H7 (cell line): ENCODE measurements around the gene TUBGCP2. TPM values are rescaled to one million over a fixed set of nuclear protein-coding genes. Genes with fewer than 3 reads are reported as not detected.
A peak's percentile ranks its signal among the peaks of the same experiment; 100 is the strongest.

Source experiments
- DNase-seq: peaks from one replicate; pipeline ENCODE4 v3.0.0; 2012
- H3K27me3 ChIP-seq: 2 replicates; pipeline ENCODE4 v1.6.0; 2011; ENCODE audit warnings: mild to moderate bottlenecking, low read length; ENCODE audit not compliant: control insufficient read depth, insufficient read depth
- H3K36me3 ChIP-seq: replicated peaks from 2 replicates; pipeline ENCODE4 v1.5.1; 2011; ENCODE audit warnings: low read length; ENCODE audit not compliant: control insufficient read depth, insufficient read depth
- H3K4me3 ChIP-seq: 2 replicates; pipeline ENCODE4 v1.5.1; 2011; ENCODE audit warnings: low read depth, mild to moderate bottlenecking, control low read depth, low read length, moderate library complexity; ENCODE audit not compliant: insufficient read depth
- total RNA-seq: library from RNA; depleted of rRNA; stranded (reverse); fragments of >200 nt; shearing (Covaris generic); gene quantifications from 2 replicates; pipeline ENCODE4 v1.2.3, GENCODE V29; 2014

The TUBGCP2 gene
- total RNA-seq, 1 experiment from 2014 or later, result 47.1 TPM

DNA sequence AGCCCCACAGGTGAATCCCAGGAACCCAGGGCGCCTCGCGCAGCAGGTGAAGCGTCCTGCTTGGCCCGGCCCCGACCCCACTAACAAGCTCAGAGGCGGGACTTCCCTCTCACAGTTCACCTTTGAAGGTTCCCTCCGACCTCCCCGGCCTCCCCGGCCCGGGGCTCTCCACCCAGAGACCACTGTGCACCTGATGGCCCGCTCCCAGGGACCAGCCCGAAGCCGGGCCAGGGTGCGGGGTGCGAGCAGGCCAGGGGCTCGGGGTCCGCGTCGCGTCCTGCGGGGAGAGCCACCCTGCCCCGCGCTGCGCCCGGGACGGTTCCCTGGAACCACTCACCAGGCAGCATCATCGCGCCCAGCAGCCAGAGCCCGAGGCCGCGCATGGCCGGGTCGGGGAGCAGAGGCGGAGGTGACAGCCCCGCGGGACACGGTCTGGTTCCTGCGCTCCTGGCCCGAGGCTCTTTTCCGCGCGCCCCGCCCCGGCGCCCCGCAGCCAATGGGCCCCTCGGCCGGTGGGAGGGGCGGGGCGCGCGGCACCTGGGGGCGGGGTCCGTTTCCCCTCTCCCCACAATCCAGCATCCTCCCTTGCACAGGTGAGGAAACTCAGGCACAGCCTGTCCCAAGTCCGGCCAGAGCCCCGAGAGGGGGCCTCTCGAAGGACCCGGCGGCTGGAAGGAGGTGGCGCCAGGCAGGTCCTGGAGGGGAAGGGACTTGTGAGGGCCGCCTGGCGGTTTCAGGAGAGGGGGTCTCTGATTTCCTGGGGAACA is 32.1 kb downstream of the TUBGCP2 start, which contains the start of gene ADAM8:
ADAM8 (minus strand) TSS at position 434 of the 767 bp plus-strand sequence; CDS start at position 383, 51 bp downstream.
- H3K27me3 ChIP-seq, result peaks cover 8% of the 10 kb centered on the region
- peak within 1 kb of the TSS; percentile 39 for H3K4me3 ChIP-seq
- DNase-seq, result peak; percentile 100
- H3K36me3 ChIP-seq, result peaks cover 3% of the 10 kb centered on the region

DNA sequence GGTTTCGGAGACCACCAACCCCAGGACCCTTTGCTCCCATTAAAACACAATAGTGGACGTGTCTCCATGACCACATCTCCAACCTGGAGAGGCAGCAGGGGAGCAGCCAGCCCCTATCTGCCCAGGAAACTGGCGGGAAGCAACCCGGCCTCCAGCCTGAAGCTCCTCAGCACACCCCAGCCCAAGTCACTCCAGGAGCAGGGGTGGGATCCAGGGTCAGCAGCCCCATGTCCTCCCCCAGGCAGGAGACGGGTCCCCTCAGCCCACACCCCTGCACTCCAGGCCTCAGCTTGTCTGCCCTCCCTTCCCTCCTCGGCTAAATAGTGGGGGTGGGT is 32.6 kb downstream of the TUBGCP2 start:
- peak; percentile 83 for DNase-seq
- peaks cover 3% of the 10 kb centered on the region for H3K36me3 ChIP-seq
- peaks cover 8% of the 10 kb centered on the region for H3K27me3 ChIP-seq
- H3K4me3 ChIP-seq, result peak overlapping the region; percentile 39; the same call in 1 of the 2 replicates

DNA sequence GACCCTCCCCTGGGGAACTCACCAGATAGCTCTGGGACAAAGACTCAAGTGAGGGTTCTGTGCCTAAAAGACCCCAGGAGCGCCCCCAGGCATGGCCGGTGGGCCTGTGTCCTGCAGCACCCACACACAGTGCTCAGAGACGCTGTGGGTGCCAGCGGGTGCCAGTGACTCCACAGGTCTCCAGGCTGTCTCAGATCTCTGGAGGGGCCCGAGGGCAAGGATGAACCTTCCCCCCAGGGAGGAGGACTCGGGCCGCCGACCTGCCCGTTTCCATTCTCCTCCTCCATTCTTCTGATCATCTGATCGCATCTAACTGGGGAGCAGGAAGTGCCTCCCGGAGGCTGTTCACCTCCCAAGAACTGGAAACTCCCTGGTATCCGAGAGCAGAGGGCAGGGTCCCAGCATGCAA is 33.0 kb downstream of the TUBGCP2 start:
- Histone ChIP-seq H3K36me3 (peaks cover 3% of the 10 kb centered on the region), H3K4me3 (no peak overlapping the region), H3K27me3 (peaks cover 8% of the 10 kb centered on the region)
- peak; percentile 82 for DNase-seq

DNA sequence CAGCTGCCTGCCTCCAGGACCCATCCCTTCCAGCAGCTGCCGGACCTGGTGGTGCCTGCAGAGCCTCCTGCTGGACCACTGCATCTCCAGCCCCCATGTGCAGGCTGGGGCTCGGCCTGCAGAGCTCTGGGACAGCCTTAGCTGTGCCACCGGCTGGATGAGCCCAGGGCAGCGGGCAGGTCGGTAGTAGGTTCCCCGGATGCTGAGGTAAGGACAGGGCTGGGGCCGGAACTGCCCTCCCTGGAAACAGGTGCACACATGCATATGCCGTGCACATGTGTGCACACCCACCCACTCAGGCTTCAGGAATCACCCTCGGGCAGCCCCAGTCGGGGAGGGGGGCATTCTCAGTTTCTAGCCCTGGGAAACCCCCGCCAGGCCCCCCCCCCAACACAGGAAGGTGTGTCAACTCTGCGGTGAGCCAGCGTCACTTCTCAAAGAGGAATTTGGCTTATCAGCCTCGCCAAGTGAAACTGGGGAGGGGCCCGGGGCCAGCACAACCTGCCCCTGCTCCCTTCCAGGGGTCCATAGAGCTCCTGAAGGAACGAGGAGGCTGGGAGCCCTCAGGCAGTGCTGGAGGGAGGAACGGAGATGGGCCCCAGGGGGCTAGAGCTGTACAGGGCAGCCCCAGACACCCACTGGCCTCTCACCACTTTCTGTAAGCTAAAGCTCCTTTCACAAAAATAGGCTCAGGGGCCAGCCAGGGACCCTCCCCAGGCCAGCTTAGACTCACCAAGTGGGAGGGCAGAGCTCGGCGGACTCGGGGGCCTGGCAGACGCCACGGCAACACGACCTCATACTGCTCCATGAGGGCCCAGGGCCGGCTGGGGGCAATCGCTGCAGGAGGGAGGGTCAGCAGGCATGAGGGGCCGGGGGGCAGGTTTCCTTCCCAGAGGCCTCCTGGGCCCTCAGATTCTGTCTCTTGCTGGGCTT is 33.7 kb downstream of the TUBGCP2 start:
- peaks cover 3% of the 10 kb centered on the region for H3K36me3 ChIP-seq
- DNase-seq, result no peak
- peaks cover 8% of the 10 kb centered on the region for H3K27me3 ChIP-seq
- H3K4me3 ChIP-seq, result no peak overlapping the region

DNA sequence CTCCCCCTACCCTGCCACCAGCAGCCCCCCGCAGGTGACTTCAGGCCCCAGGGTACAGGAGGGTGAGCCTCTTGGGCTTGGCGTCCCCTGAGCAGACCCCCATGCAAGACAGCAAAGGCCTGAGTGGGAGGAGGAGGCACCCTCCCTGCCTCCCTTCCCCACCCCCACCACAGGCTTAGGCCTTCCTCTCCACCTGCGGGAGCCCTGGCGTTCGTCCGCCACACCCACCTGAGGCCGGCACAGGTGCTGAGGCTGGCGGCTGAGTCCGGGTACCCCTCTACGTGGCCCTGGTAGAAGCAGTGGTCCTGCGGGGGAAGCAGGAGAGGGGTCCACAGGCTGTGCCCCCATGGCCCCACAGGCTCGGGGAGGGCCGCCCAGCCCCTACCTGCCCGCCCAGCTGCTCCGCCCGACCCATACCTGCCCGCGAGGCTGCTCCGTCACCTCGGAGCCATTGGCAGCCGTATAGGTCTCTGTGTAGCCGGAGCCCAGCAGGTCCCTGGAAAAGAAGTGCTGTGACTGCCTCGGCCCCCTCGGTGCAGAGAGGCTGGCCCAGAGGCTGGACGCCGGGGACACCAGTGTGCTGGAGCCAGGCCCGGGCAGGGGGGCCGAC is 35.0 kb downstream of the TUBGCP2 start:
- no peak for DNase-seq
- no peak overlapping the region for H3K4me3 ChIP-seq
- no peaks in the 10 kb centered on the region for H3K36me3 ChIP-seq
- H3K27me3 ChIP-seq, result peaks cover 8% of the 10 kb centered on the region

DNA sequence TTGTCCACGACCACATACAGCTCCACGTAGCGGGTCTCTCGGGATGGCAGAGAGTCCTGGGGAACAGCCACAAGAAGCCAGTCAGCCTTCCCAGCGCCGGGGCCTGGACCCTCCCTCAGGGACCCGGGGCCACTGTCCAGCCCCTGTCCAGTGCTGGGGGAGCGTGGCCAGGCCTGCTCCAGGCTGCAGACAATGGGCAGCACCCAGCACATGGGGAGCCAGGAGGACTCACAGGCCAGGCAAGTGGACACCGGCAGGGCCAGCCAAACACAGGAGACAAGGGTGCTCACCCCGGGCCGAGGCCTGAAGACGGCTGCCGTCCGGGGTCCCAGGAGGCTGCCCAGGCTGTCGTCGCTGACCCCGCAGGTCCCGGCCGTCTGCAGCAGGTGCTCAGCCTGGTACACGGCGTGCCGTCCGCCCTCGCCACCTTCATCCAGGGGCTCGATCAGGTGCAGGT is 35.7 kb downstream of the TUBGCP2 start:
- Histone ChIP-seq H3K27me3 (peaks cover 8% of the 10 kb centered on the region), H3K4me3 (no peak overlapping the region), H3K36me3 (no peaks in the 10 kb centered on the region)
- DNase-seq, result no peak

DNA sequence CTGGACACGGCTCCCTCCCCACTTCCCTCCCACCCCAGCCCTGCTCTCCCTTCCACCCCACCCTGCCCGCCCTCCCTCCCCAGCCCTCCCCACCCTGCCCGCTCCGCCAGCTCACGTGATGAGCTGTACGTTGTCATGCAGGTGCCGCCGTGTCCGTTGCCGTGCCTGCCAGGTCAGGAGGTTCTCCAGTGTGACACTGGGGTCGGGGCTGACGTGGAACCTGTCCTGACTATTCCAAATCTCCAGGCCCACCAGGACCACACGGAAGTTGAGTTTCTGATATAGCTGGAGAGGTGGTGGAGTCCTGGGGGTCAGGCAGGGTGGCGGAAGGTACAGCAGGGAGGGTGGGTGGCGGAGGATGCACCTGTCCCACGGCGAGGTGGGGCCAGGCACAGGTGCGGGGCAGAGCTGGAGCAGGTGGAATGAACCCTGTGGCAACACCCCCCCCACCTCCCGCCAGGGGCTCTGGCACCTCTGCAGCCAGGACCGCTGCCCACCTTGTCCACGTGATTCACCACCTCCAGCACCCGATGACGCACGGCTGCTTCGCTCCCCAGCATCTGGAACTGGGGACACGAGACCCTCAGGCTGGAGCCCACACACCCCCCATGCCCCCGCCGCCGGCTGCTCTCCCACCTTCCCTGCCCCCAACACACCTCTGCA is 36.2 kb downstream of the TUBGCP2 start:
- Histone ChIP-seq H3K4me3 (no peak overlapping the region), H3K27me3 (peaks cover 8% of the 10 kb centered on the region), H3K36me3 (no peaks in the 10 kb centered on the region)
- no peak for DNase-seq

DNA sequence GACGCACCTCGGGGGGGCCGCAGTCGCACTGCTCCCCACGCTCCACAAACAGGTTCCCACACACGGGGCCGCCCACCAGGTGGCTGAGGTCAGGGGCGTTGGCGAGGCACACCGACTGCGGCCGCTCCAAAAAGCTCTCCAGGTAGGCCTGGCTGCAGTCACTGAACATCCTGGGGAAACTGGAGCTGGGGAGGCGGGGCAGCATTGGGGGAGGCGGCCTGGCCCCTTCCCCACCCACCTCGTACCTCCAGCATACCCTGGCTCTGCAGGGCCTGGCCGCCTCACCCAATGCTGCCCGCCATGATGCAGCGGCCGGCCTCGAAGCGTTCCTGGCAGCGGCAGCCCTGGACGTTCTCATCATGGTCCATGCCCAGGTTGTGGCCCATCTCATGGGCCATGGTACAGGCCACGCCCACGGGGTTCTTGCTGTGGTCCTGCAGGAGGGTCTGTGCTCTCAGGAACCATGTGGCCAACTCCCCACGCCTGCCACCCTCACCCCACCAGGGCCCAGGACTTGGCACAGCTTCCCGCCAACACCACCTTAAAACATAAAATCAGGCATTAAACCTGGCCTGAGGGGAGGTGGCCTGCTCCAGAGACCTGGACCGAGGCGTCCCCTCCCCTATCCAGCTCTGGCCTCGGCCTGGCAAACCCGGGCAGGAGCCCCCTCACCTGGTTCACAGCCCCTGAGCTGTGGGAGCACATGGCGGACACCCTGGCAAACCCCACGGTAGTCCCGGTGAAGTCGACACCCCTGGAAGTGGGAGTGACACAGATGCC is 37.0 kb downstream of the TUBGCP2 start:
- Histone ChIP-seq H3K4me3 (no peak overlapping the region), H3K27me3 (peaks cover 8% of the 10 kb centered on the region), H3K36me3 (no peaks in the 10 kb centered on the region)
- peak; percentile 91 for DNase-seq

DNA sequence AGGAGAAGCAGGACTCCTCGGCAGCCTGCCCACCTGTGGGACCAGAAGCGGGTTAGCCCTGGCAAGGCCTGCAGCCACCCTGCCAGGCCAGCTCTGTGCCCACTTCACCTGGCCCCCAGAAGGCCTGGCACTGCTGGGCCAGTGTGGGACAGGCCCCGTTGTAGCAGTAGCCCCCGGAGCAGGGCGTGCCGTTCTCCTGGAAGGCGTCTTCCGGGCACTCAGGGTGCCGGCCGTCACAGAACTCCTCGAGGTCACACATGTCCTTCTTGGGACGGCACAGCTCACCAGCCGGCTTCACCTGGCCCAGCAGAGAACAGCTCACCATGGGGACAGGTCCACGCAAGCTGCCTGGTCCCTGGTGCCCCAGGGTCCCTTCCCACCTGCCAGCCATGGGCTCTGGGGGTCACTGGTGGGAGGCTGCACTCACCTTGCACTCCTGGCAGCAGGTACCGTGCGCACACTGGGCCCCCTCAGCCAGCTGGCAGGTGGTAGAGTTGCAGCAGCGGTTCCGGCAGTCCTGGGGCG is 37.8 kb downstream of the TUBGCP2 start:
- no peaks in the 10 kb centered on the region for H3K36me3 ChIP-seq
- H3K27me3 ChIP-seq, result no peaks in the 10 kb centered on the region
- DNase-seq, result no peak
- no peak overlapping the region for H3K4me3 ChIP-seq

DNA sequence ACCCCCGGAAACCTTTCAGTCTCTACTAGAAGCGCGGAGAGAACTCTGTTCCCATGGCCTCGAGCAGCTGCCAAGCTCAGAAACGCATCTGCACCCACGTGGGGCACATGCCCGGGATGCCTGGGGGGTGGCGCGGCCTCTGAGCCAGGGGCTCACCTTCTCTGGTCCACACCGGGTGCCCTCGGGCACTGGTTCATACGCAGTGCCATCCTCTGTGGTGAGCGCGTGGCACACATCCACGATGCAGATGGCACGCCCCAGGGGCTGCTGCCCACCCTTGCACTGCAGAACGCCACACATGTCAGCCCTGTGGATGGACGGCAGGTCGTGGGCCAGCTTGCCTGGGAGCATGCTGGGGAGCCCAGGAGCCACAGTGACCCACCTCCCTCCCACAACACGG is 38.5 kb downstream of the TUBGCP2 start:
- Histone ChIP-seq H3K4me3 (no peak overlapping the region), H3K36me3 (no peaks in the 10 kb centered on the region), H3K27me3 (no peaks in the 10 kb centered on the region)
- DNase-seq, result no peak

DNA sequence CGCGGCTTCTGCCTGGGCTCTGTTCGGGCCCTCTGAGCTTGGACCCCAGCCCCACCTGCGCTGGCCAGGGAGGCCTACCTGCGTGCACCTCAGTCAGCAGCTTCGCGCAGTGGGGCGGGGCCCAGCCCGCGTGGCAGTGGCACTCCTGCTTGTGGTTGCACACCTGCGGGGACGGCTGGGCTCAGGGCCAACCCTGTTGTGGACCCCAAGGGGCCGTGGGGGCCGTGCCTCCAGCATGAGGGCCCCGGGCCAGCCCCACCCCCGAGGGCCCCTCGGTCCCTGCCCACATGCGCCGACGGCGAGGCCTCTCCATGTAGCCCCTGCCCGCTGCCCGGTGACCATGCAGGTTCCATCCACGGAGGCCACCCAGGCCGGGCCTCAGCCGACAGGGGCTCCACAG is 39.3 kb downstream of the TUBGCP2 start:
- DNase-seq, result no peak
- Histone ChIP-seq H3K27me3 (peaks cover 1% of the 10 kb centered on the region; the same call in 1 of the 2 replicates), H3K4me3 (no peak overlapping the region), H3K36me3 (no peaks in the 10 kb centered on the region)

DNA sequence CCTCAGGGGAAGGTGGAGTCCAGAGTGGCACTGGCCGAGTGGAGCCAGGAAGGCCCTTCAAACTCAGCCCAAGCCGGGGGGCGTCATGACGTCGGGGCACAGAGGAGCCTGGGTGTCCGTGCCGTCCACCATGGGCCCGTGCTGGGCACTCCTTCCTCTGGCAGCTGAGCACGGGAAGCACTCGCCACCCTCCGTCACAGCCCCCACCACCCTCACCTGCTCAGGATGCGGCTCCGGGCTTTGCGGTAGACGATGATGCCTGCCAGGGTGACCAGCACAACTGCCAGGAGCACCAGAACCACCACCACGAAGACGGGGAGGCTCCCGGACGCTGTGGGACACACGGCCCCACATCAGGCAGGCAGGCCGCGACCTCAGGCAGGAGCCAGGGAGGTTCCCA is 40.1 kb downstream of the TUBGCP2 start:
- DNase-seq, result no peak
- Histone ChIP-seq H3K36me3 (no peaks in the 10 kb centered on the region), H3K4me3 (no peak overlapping the region), H3K27me3 (peaks cover 2% of the 10 kb centered on the region; the same call in 1 of the 2 replicates)

DNA sequence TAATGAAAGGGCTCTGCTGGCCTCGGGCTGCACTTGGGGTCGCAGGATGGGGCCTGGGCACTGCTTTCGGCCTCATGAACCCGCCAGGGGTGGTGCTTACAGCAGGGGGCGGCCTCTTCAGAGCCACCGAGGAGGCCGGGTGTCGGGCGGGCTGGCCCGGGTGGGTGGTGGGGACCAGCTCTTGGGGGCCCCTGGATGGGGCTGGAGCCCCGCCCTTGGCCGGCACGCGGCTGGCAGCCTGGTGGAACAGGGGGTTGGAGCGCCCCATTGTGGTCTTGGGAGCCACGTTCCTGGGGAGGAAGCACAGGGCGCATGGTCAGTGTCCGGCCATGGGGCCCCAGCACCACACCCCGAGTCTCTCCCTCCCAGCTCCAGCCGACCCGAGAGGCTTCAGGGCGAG is 40.8 kb downstream of the TUBGCP2 start:
- peaks cover 7% of the 10 kb centered on the region for H3K27me3 ChIP-seq
- H3K4me3 ChIP-seq, result no peak overlapping the region
- H3K36me3 ChIP-seq, result no peaks in the 10 kb centered on the region
- DNase-seq, result peak; percentile 84
